ENCODE data around the gene ARID1B. TPM values are rescaled to one million over a fixed set of nuclear protein-coding genes. Genes with fewer than 3 reads are reported as not detected.

ARID1B gene
- polyA plus RNA-seq, 1 donor: 48.5 TPM

DNA sequence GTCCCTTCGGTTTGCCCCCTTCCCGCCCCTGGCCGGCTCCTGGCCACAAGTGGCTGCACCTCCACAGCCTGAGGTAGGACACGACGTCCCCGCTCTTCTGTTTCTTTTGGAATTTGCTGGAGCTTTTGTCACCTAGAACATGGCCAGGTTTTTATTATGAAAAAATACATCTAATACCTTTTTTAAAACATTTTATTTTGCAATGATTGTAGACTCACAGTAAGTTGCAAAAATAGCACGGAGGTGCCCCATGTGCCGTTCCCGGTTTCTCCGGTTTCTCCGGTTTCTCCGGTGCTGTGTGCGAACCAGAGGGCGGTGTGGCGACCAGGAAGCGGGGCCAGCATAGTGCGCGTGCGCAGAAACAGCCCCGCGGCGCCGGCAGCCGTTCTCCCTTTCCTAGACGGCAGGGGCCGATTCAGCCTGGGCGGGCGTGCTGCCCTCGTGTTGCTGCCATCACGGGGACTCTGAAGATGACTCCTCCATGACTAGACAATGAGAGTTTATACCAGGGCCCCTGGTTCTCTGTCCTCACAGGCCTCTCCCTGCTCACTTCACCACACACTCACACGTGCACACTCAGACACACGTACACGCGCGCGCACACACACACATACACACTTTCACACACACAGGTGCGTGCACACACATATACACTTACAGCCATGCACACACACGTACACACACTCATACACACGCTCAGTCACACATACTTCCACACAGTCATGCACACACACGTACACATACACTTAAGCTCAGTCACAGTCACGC, 444.1 kb downstream of the ARID1B start:
- WGBS (ENCODE audit: insufficient coverage, low lambda C conversion rate): no CpG with 5 or more reads among the region's 41 CpGs
- Histone ChIP-seq H3K4me3 (ENCODE audit: low read length) (peak overlapping the region; percentile 45), H3K27ac (ENCODE audit: low read length) (no peak overlapping the region)

DNA sequence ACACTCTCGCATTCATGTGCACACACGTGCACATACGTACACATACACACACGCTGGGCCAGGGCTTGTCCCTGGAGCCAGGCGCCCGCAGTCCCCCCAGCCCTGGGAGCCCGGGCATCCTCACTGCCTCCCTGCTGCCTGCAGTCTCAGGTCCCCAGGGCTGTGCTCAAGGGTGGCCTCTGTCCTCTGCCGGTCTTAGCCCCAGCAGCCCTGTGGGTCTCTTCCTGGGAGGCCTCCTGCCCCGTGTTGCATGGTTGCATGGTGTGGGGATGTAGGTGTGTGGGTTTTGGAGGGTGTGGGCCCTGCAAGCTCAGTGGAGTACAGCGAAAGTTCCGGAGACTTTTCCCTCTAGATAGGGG, 444.6 kb downstream of the ARID1B start:
- DNase-seq: no peak
- peaks cover 9% of the 10 kb centered on the region for H3K9me3 ChIP-seq (ENCODE audit: control insufficient read depth, low read depth, low read length)
- no peaks in the 10 kb centered on the region for H3K36me3 ChIP-seq (ENCODE audit: control insufficient read depth, insufficient read depth, low read length)
- H3K4me1 ChIP-seq (ENCODE audit: control insufficient read depth, insufficient read depth, low read length): peaks cover 5% of the 10 kb centered on the region
- no CpG with 5 or more reads among the region's 11 CpGs for WGBS (ENCODE audit: insufficient coverage, low lambda C conversion rate)
- no peak overlapping the region for H3K4me3 ChIP-seq (ENCODE audit: low read length)
- H3K27me3 ChIP-seq (ENCODE audit: control insufficient read depth, insufficient read depth, low read length): no peaks in the 10 kb centered on the region
- no peak overlapping the region for H3K27ac ChIP-seq (ENCODE audit: low read length)

More for the DNA sequence above, 444.1 kb downstream of the ARID1B start:
- peak; percentile 82 to 87 for DNase-seq
- Histone ChIP-seq H3K27me3 (ENCODE audit: control insufficient read depth, insufficient read depth, low read length) (no peaks in the 10 kb centered on the region), H3K9me3 (ENCODE audit: control insufficient read depth, low read depth, low read length) (peaks cover 9% of the 10 kb centered on the region), H3K4me1 (ENCODE audit: control insufficient read depth, insufficient read depth, low read length) (peaks cover 5% of the 10 kb centered on the region), H3K36me3 (ENCODE audit: control insufficient read depth, insufficient read depth, low read length) (no peaks in the 10 kb centered on the region)

DNA sequence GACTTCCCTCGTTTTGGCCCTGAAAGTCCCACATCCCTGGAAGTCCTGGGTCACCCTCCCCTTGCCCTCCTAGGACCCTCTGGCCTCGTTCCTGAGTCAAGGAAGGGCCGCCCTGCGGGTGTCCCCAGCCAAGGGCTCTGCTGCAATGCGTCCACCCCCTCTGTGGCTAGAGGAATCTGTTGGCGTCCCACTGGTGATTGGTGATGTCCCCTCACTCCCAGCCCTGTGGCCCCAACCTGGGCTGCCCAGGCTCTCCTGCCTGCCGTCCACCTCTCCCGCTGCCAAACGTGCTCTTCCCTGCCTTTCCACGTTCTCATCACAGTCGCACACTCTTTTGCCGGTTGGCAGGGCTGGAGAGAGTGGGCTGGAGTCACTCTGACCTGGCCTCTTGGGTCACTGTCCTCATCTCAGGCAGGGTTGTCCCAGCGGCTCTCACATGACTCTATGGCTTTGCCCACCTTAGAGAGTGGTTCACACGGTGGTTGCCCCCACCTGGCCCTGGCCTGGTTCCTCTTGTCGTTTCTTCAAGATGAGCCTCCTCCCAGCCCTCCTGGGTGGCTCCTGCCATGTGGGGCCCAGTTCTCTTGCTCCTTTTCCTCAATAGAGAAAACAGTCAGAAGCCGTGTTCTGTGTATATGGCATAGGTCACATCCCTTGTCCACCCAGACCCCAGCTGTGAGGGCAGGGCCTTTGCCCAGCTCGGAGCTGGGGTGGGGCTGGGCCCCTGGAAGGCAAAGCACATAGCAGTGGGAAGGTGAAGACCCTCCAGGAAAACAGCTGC, 445.2 kb downstream of the ARID1B start:
- H3K36me3 ChIP-seq (ENCODE audit: control insufficient read depth, insufficient read depth, low read length): no peaks in the 10 kb centered on the region
- peaks cover 9% of the 10 kb centered on the region for H3K9me3 ChIP-seq (ENCODE audit: control insufficient read depth, low read depth, low read length)
- H3K4me3 ChIP-seq (ENCODE audit: low read length): no peak overlapping the region
- WGBS (ENCODE audit: insufficient coverage, low lambda C conversion rate): no CpG with 5 or more reads among the region's 17 CpGs
- no peak for DNase-seq
- no peak overlapping the region for H3K27ac ChIP-seq (ENCODE audit: low read length)
- H3K4me1 ChIP-seq (ENCODE audit: control insufficient read depth, insufficient read depth, low read length): peaks cover 5% of the 10 kb centered on the region
- no peaks in the 10 kb centered on the region for H3K27me3 ChIP-seq (ENCODE audit: control insufficient read depth, insufficient read depth, low read length)

DNA sequence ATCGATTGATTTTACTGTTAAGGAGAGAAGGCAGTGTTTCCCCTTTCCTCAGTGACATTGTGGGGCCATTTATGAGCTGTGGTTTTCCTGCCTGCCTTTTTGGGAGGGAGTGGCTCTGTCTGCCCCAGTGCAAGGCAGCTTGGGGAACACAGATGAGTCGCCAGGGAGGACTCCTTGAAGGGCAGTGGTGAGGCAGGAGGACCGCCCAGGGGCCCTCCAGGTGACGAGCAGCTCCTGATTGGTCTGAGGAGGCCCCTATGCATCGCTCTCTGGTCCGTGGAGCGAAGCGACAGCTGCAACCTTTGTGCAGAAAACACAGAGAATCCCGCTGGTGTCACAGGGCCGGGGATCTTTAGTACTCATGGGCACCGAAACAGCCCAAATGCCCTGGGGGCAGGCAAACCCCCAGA, 445.8 kb downstream of the ARID1B start:
- no CpG with 5 or more reads among the region's 11 CpGs for WGBS (ENCODE audit: insufficient coverage, low lambda C conversion rate)
- Histone ChIP-seq H3K4me1 (ENCODE audit: control insufficient read depth, insufficient read depth, low read length) (peaks cover 5% of the 10 kb centered on the region), H3K36me3 (ENCODE audit: control insufficient read depth, insufficient read depth, low read length) (no peaks in the 10 kb centered on the region), H3K4me3 (ENCODE audit: low read length) (no peak overlapping the region), H3K27me3 (ENCODE audit: control insufficient read depth, insufficient read depth, low read length) (no peaks in the 10 kb centered on the region), H3K27ac (ENCODE audit: low read length) (no peak overlapping the region), H3K9me3 (ENCODE audit: control insufficient read depth, low read depth, low read length) (peaks cover 9% of the 10 kb centered on the region)
- no peak for DNase-seq

DNA sequence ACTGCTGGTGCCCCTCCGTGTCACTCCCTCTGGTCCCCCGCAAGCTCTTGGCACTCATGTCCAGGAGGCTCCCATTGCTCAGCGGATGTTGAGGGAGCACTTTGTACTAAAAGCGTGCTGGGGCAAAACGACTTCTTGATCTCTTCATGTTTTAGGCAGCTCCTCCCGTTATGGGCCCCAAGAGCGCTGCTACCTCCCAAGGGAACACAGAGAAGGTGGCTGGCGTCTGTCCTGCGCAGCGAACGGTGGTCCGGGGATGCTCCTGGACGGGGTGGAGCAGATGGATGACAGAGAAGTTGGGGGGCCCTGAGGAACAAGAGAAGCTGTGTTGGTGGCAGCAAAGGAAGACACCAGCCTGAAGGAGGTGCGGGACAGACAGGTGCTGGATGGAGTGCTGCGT, 446.3 kb downstream of the ARID1B start:
- WGBS (ENCODE audit: insufficient coverage, low lambda C conversion rate): 100% methylated on average over 2 of the region's 15 CpGs
- H3K27me3 ChIP-seq (ENCODE audit: control insufficient read depth, insufficient read depth, low read length): no peaks in the 10 kb centered on the region
- H3K4me3 ChIP-seq (ENCODE audit: low read length): no peak overlapping the region
- DNase-seq: no peak
- H3K36me3 ChIP-seq (ENCODE audit: control insufficient read depth, insufficient read depth, low read length): no peaks in the 10 kb centered on the region
- H3K27ac ChIP-seq (ENCODE audit: low read length): no peak overlapping the region
- peaks cover 5% of the 10 kb centered on the region for H3K4me1 ChIP-seq (ENCODE audit: control insufficient read depth, insufficient read depth, low read length)
- H3K9me3 ChIP-seq (ENCODE audit: control insufficient read depth, low read depth, low read length): peaks cover 9% of the 10 kb centered on the region

DNA sequence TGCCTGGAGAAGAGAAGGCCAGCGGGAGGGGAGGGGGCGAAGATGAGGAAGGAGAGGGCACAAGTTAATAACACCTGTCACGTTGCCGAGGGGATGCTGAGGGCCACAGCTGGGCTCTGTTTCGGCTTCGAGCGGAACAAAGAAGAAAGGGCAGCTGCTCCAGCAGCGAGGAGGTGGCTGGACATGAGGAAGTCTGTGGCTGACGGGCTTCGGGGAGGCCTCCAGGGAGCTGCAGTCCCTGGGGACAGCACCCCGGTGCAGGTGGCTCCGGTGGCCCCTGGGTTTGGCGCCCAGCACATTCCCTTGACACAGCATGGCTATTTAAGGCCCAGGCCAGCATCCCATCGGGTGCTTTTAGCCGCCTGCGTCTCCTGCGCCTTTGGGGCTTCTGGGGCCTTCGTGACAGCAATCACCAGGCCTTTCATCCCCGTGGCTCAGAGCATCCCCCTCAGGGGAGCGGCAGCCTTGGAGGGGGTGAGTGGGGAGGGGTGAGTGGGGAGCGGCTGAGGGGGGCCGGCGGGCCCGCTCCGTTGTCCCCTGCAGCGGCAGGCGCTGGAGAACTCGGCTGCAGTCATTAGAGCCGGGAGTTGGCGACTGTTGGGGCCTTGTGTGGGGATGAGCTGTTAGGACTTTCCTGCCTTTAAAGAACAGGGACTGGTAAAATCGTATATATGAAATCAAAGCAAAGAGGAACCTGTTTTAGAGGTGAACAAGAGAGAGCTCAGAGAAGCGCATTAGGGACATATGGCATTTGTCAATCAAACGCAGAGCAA, 447.2 kb downstream of the ARID1B start:
- WGBS (ENCODE audit: insufficient coverage, low lambda C conversion rate): 100% methylated on average over 1 of the region's 33 CpGs
- peaks cover 9% of the 10 kb centered on the region for H3K9me3 ChIP-seq (ENCODE audit: control insufficient read depth, low read depth, low read length)
- H3K27me3 ChIP-seq (ENCODE audit: control insufficient read depth, insufficient read depth, low read length): no peaks in the 10 kb centered on the region
- no peaks in the 10 kb centered on the region for H3K36me3 ChIP-seq (ENCODE audit: control insufficient read depth, insufficient read depth, low read length)
- no peak overlapping the region for H3K27ac ChIP-seq (ENCODE audit: low read length)
- no peak for DNase-seq
- H3K4me3 ChIP-seq (ENCODE audit: low read length): no peak overlapping the region
- peaks cover 2% of the 10 kb centered on the region for H3K4me1 ChIP-seq (ENCODE audit: control insufficient read depth, insufficient read depth, low read length)

DNA sequence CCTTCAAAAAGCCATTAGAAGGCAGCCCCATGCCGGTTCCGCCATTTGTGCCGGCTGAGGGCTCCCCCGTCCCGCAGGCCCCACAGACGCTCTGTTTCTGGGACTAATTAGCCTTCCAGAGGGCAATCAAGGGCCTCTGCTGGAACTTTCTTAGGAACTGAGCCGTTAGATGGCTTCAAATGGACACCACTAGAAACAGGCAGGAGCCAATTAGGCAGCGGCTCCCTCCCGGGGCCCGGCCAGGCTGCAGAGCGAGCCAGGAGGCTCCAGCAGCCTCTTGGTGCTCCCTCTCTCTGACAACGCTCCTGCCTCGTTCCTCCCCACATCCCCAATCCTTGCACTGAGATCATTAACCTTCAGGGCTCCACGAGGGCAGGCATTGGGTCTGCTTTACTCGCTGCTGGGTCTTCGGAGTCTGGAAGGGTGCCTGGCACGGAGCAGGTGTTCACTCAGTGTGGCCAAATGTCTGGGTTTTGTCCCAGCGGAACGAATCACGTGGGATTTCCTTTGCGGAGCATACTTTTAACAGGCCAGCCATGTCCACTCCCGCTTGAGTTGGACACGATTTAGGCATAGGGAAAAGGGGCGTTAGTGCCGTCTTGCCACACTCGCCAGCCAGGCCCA, 447.9 kb downstream of the ARID1B start:
- H3K4me3 ChIP-seq (ENCODE audit: low read length): no peak overlapping the region
- DNase-seq: no peak
- peaks cover 2% of the 10 kb centered on the region for H3K4me1 ChIP-seq (ENCODE audit: control insufficient read depth, insufficient read depth, low read length)
- WGBS (ENCODE audit: insufficient coverage, low lambda C conversion rate): no CpG with 5 or more reads among the region's 26 CpGs
- H3K27me3 ChIP-seq (ENCODE audit: control insufficient read depth, insufficient read depth, low read length): no peaks in the 10 kb centered on the region
- H3K9me3 ChIP-seq (ENCODE audit: control insufficient read depth, low read depth, low read length): peaks cover 9% of the 10 kb centered on the region
- H3K27ac ChIP-seq (ENCODE audit: low read length): no peak overlapping the region
- H3K36me3 ChIP-seq (ENCODE audit: control insufficient read depth, insufficient read depth, low read length): no peaks in the 10 kb centered on the region

DNA sequence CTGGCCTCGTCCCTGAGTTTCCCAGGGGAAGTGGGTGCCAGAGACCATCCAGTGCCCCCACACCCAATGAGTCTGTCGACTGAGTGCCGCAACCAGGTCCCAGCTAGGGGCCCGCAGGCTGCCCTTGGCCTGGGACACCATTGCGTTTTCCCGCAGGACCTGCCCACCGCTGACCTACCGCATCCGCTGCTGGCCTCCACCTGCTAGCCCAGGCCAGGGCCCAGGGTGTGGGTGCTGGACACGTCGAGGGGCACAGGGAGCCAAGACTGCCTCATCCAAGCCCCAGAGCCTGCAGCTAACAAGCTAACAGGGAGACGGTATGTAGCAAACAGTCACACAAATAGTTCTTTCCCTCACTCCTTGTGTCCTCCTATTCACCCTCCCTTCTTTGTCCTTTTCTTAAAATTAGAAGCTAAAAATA, 448.4 kb downstream of the ARID1B start:
- Histone ChIP-seq H3K9me3 (ENCODE audit: control insufficient read depth, low read depth, low read length) (peaks cover 9% of the 10 kb centered on the region), H3K4me3 (ENCODE audit: low read length) (no peak overlapping the region), H3K27ac (ENCODE audit: low read length) (no peak overlapping the region), H3K36me3 (ENCODE audit: control insufficient read depth, insufficient read depth, low read length) (no peaks in the 10 kb centered on the region), H3K27me3 (ENCODE audit: control insufficient read depth, insufficient read depth, low read length) (no peaks in the 10 kb centered on the region), H3K4me1 (ENCODE audit: control insufficient read depth, insufficient read depth, low read length) (peaks cover 2% of the 10 kb centered on the region)
- no CpG with 5 or more reads among the region's 12 CpGs for WGBS (ENCODE audit: insufficient coverage, low lambda C conversion rate)
- no peak for DNase-seq

DNA sequence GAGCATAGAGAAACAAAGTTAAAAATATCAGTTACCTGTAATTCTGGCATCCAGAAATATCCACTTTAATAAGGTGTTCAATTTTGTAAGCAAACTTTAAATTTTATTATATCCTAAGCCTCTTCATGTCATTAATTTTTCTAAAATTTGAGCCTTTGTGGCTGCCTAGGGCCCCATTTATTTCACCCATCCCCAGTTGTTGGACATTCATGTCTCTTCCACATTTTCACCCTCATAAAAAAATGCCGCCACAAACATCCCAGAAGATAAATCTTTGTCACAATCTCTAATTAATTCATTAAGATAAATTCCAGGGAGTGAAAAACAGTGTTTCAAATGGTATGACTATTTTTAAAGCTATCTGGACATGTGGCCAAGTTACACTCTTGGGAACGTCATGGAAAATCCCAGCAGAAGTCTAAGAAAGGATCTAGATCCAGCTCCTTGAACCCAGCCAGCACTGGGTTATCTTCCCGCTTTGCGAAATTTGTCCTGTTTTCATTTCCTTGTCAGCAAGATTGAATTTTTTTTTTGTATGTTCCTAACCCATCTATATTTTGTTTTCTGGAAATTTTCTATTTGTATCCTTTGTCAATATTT, 448.9 kb downstream of the ARID1B start:
- 100% methylated on average over 1 of the region's 4 CpGs for WGBS (ENCODE audit: insufficient coverage, low lambda C conversion rate)
- Histone ChIP-seq H3K27me3 (ENCODE audit: control insufficient read depth, insufficient read depth, low read length) (no peaks in the 10 kb centered on the region), H3K9me3 (ENCODE audit: control insufficient read depth, low read depth, low read length) (peaks cover 9% of the 10 kb centered on the region), H3K4me3 (ENCODE audit: low read length) (no peak overlapping the region), H3K4me1 (ENCODE audit: control insufficient read depth, insufficient read depth, low read length) (no peaks in the 10 kb centered on the region), H3K27ac (ENCODE audit: low read length) (no peak overlapping the region), H3K36me3 (ENCODE audit: control insufficient read depth, insufficient read depth, low read length) (no peaks in the 10 kb centered on the region)
- no peak for DNase-seq

DNA sequence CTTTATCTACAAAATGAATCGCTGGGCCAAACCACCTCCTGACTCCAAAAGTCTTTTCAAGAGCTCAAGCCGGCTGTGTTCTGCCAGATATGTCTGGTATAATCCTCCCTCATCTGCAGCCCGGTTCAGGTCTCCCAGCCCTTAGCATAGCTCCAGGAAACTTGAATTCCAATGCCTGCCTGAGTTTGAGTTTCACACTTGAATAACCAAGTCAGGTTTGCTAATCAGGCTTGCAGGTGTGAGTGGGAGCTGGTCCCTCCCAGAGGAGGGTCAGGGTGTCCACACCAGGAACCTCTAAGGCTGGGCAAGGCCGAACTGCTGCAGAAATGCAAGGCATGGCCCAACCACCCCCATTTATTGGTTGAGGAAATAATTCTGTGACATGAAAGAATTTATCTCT, 449.6 kb downstream of the ARID1B start:
- Histone ChIP-seq H3K4me1 (ENCODE audit: control insufficient read depth, insufficient read depth, low read length) (no peaks in the 10 kb centered on the region), H3K27me3 (ENCODE audit: control insufficient read depth, insufficient read depth, low read length) (no peaks in the 10 kb centered on the region), H3K27ac (ENCODE audit: low read length) (no peak overlapping the region), H3K9me3 (ENCODE audit: control insufficient read depth, low read depth, low read length) (peaks cover 9% of the 10 kb centered on the region), H3K36me3 (ENCODE audit: control insufficient read depth, insufficient read depth, low read length) (no peaks in the 10 kb centered on the region), H3K4me3 (ENCODE audit: low read length) (no peak overlapping the region)
- no peak for DNase-seq
- no CpG with 5 or more reads among the region's 4 CpGs for WGBS (ENCODE audit: insufficient coverage, low lambda C conversion rate)
